ENCODE results near the gene SARDH. TPM values are rescaled to one million over a fixed set of nuclear protein-coding genes. Genes with fewer than 3 reads are reported as not detected.

The SARDH gene
- total and polyA plus RNA-seq, 2 donors (not counting 3 experiments of a cell fraction or from before 2014, with no cell fraction given) = 0.19 to 0.44 TPM

DNA sequence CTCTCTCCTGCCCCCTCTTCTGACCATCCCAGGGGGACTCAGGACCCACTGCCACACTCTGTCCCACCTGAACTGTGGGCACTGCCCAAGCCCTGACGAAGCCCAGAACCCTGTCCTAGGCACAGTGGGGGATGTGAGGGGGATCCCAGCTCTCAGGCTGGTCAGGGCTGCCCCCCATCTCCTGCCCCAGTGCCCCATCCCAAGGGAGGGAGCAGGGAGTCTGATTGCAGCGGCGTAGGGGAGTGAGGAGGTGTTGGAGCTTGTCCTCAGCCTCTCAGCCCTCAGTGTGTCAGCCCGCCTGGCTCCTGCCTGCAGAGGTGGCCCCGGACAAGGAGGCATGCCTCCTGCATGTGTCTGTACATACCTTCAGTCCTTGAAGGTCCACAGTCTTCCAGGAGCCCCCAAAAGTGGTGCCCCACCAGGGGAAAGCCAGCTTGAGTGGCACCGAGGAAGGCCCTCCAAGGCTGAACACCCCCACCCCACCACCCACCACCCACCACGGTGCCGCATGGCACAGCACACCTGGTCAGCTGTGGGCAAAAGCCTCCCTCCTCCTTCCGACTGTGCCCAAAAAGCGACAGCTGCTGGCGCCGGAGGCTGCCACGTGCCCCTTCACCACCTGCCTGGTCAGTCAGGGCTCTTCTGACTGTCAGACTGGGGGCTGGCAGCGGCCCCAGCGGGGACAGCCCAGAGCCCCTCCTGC lies 930 bp downstream of the SARDH start:
- DNase-seq (ENCODE audit: low read depth, low spot score) = no peak
- CTCF ChIA-PET = no interaction called here
- no peak overlapping the region for H3K4me3 ChIP-seq (replicated peaks in 1 of 3; ENCODE audit: insufficient read depth in 1 of 3, low read depth in 1 of 3, low read length in 3 of 3)

More for the DNA sequence above, 930 bp downstream of the SARDH start:
- FAIRE-seq = no peak
- Histone ChIP-seq H3K4me2 (ENCODE audit: insufficient read depth, low read length) (no peak overlapping the region), H3K36me3 (ENCODE audit: control insufficient read depth in 2 of 2, extremely low read depth in 1 of 2, insufficient read depth in 2 of 2, low read length in 2 of 2) (no peaks in the 10 kb centered on the region), H3K9ac (replicated peaks; ENCODE audit: extremely low read depth, insufficient read depth, low read length) (no peak overlapping the region), H2AFZ (ENCODE audit: low read depth, low read length) (no peak overlapping the region), H3K9me1 (replicated peaks; ENCODE audit: control insufficient read depth, extremely low read depth, insufficient read depth, low read length) (no peaks in the 10 kb centered on the region), H3K79me2 (ENCODE audit: control insufficient read depth, insufficient read depth, low read length) (no peaks in the 10 kb centered on the region), H3K4me1 (ENCODE audit: control insufficient read depth, extremely low read depth, insufficient read depth, low read length) (peaks cover 2% of the 10 kb centered on the region), H3K9me3 (replicated peaks; ENCODE audit: control insufficient read depth, insufficient read depth, low read length) (no peaks in the 10 kb centered on the region), H3K27me3 (ENCODE audit: control insufficient read depth in 2 of 2, insufficient read depth in 2 of 2, low read length in 2 of 2) (no peaks in the 10 kb centered on the region), H4K20me1 (replicated peaks; ENCODE audit: control insufficient read depth, extremely low read depth, insufficient read depth, low read length) (no peaks in the 10 kb centered on the region), H3K27ac (ENCODE audit: insufficient read depth, low read depth, low read length) (no peak overlapping the region)
- no TSS peak for BruUV-seq (replicated peaks)
- intact Hi-C loops (cut with micrococcal nuclease) = no loop called here
- POLR2A ChIA-PET = no interaction called here
- dilution Hi-C loops (cut with MboI; ENCODE audit: extremely low pct_ligation_motif_present, low sequenced_read_pairs) = no loop called here
- TF ChIP-seq POLR2A (IDR thresholded peaks at IDR 0.05; ENCODE audit: low read depth, low read length) (no peak), FOS (IDR thresholded peaks at IDR 0.05; ENCODE audit: borderline replicate concordance, insufficient read depth, low read length) (no peak), MYC (IDR thresholded peaks at IDR 0.05; ENCODE audit: low read depth, low read length) (no peak), EZH2 (IDR thresholded peaks at IDR 0.05; ENCODE audit: borderline replicate concordance, low read depth, low read length, severe bottlenecking) (no peak), POLR2AphosphoS5 (IDR thresholded peaks at IDR 0.05; ENCODE audit: insufficient read depth, low read depth, low read length) (no peak), GATA2 (IDR thresholded peaks at IDR 0.05; ENCODE audit: insufficient read depth, insufficient read length, low read depth, low read length) (no peak), JUN (IDR thresholded peaks at IDR 0.05; ENCODE audit: borderline replicate concordance, insufficient read depth, insufficient read length, low read depth) (no peak)
- TF ChIP-seq, protein P1, sequence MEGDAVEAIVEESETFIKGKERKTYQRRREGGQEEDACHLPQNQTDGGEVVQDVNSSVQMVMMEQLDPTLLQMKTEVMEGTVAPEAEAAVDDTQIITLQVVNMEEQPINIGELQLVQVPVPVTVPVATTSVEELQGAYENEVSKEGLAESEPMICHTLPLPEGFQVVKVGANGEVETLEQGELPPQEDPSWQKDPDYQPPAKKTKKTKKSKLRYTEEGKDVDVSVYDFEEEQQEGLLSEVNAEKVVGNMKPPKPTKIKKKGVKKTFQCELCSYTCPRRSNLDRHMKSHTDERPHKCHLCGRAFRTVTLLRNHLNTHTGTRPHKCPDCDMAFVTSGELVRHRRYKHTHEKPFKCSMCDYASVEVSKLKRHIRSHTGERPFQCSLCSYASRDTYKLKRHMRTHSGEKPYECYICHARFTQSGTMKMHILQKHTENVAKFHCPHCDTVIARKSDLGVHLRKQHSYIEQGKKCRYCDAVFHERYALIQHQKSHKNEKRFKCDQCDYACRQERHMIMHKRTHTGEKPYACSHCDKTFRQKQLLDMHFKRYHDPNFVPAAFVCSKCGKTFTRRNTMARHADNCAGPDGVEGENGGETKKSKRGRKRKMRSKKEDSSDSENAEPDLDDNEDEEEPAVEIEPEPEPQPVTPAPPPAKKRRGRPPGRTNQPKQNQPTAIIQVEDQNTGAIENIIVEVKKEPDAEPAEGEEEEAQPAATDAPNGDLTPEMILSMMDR (IDR thresholded peaks at IDR 0.05; ENCODE audit: extremely low read depth in 1 of 2, insufficient read depth in 1 of 2, low read depth in 1 of 2, low read length in 2 of 2) = no peak
- TF ChIP-seq, protein P2, sequence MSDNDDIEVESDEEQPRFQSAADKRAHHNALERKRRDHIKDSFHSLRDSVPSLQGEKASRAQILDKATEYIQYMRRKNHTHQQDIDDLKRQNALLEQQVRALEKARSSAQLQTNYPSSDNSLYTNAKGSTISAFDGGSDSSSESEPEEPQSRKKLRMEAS (IDR thresholded peaks at IDR 0.05; ENCODE audit: insufficient read depth, insufficient read length) = no peak
